Hematopoietic multipotent progenitor cell treated with erythropoietin and hydrocortisone succinate and interleukin-3 and kit ligand, for 6 days (in vitro differentiated cells): ENCODE measurements around the gene AK1.
A peak's percentile ranks its signal among the peaks of the same experiment; 100 is the strongest.

ENCODE experiments used
- DNase-seq: peaks from one replicate; pipeline ENCODE4 v3.0.0-alpha.2; 2015

Gene AK1

DNA sequence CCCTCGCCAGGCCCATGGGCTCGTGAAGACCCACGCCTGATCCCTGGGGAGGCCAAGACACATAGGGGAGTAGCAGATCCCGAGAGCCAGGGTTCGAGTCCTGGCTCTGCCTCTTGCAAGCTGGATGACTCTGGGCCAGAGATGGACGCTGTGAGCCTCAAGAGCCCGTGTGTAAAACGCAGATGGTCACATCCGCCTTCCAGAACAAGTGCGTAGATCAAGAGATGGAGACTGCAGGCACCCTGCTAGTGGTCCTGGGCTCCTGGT lies 31.1 kb upstream of the AK1 start:
- no peak for DNase-seq

DNA sequence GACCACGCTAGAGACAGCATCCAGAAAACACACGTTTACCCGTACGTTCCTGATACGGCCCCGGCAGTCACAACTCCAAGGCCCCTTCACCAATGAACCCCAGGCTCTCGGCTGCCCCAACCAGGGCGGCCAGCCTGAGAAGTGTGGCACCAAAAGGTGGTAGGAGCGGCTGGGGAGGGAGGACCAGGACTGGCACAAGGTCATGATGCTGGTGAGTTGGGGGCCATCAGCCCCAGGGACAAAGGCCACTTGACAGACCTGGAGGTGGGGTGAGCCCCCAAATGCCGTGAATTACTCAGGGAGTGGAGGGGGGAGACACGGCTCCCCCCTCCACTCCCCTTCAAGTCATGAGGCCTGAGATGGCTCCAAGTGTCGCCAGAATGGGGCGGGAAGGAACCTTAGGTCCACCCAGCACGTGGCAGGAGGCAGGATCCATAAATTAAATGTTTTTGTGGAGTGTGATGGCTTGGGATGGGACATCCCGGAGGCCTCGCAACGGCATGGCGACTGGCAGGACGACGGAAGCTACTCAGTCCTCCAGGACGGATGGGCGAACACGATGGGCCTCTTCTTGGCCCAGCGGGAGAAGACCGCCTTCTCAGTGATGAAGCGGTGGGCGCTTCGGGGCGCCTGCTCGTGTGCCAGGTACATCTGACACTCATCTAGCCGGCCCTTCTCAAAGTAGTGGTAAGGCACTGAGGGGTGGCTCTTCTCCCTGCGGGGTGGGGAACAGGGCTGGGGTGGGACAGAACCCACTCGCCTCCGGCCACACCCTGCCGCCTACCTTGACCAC lies 30.6 kb upstream of the AK1 start:
- no peak for DNase-seq

DNA sequence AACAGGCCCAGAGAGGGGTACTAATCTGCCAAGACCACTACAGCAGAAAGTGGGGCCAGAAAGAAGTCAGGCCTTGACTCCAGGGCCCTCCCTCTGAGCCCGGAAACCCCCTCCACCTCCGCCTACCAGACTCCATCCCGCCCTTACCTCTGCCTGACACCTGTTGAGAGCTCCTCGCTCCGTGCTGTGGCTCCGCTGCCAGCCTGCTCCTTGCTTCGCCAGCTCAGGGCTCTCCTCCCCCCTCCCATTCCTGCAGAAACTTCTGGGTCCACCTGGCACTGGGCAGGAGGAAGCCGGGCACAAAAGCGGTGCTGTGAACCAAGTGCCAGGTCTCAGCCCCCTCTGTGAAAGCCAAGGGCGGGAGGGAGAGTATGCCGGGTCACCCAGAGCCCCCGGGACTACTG lies 28.3 kb upstream of the AK1 start:
- no peak for DNase-seq

DNA sequence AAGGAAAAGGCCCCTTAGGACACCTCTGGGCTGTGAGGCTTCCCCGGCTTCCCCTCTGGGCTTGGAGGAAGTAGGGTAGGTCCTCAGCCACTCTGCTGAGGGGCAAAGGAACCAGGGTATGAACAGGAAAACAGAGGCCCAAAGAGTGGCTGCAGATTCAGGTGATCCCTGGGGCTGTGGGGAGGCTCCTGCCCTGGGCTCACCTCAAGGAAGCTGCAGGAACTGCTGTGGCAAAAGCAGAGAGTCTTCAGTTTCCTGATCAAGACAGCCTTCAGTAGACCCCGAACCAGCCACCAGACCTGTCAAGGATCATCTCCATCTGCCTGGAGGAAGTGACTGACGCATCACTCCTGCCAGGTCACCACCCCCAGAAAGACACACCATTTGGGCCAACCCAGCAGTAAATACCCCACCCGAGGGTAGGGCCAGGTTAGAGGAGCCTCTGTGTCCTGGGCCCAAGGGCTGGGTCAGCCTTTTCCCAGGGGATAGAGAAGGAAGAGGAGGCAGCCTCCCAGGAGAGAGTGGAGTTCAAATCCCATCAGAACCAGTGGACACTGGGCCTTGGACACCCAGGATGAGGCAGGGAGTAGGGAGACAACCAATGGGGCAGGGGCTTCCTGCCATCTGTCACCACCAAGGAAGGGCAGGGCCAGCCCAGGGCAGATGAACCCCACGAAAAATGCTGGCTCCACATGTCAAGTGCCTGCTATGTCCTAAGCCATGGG lies 27.7 kb upstream of the AK1 start:
- peak; percentile 52 for DNase-seq

DNA sequence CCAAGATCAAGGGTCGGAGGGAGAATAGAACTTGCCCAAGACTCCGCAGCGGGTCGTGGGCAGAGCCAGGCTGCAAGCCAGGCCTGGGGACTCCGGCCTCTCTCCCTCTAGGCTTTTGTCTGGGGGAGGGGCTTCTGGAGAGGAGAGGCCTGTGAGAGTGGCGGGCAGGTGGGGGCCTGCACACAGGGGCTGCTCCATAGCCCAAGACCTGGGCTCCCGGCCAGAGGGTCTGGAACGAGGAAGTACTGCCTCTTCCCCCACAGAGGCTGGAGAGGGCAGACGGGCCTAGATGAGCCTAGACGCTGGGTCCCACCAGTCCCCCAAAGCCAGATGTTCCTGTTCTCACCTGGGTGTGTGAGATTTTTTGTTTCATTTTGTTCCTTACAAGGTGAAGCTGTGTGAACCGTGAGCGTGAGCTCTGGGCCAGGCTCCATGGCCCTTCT lies 27.1 kb upstream of the AK1 start:
- peak; percentile 62 for DNase-seq

DNA sequence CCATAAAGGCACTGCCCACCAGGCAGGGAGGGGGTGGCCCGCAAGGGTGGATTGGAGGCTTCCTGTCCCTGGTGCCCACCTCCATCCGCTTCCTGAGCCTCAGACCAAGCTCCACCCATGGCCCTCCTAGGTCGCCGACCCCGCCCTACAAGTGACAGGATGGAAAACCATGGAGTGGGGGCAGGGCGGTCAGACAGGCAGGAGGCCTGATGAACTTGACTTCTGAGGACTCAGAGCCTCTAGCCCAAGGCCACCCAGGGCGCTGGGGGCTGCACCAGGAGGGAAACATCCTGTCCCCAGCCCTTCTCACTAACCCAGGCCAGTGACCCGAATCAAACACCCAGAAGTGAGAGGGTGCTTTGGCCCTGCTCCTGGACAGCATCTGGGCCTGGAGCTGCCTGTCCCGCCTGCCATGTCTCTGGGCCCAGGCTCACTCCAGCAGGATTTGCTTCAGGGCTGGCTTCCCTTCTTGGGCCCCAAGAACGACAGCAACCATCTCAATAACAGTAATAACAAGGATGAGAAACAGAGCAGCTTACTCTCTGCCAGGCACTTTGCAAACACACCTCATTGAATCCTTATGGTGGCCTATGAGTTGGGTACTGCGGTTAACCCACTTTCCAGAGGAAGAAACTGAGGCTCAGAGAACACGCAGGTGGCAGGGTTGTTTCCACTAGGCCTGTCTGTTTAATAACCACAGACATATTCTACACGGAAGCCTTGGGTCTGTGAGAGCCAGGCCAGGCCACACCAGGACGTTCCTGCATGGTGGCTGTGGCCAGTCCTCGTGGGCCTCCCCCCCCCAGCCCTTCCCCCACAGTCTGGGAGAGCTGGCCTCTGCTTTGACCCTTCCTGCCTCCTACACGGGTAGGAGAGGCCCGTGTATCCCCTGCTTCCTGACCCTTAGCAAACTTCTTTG lies 26.3 kb upstream of the AK1 start:
- DNase-seq = peak; percentile 97

DNA sequence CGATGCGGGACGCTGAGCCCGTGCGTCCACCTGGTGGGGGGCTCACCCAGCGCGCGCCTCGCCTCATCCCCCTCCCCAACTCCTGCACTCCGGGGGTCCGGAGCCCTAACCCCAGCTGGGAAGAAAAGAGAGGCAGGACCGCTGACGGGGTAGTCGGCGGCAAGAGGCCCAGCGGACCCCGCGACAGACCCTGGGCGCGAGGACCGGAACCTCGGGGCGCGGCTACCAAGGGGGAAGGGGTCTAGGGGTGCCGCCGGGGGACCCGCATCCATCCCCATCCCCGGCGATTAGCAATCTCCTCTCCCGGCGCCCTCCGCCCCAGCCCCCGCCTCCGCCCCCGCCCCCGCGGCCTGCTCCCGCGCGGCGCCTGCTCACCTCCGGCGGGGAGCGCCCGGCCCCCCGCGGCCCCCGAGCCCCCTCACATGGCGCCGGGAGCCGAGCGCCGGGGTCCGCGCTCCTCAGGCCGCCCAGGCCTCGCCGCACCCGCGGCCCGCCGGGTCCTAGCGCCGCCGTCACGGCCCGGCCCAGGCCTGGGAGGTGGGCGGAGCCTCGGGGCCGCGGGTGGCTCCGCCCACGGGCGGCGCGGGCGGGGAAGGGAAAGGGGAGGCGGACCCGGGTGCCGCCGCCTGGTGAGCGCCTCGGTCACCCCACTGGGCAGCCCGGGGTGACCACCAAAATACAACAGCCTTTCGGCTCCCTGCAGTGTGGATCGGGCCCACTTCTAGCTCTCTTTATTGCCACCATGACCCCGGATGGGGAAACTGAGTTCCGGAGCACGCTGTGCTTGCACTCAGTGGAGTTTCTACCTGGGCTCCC lies 21.9 kb upstream of the AK1 start, which contains the start of gene ST6GALNAC6:
ST6GALNAC6 (minus strand) TSS at position 476 of the 816 bp plus-strand sequence. CDS start 1,622 bp downstream, outside the sequence.
- DNase-seq = peak; percentile 85

DNA sequence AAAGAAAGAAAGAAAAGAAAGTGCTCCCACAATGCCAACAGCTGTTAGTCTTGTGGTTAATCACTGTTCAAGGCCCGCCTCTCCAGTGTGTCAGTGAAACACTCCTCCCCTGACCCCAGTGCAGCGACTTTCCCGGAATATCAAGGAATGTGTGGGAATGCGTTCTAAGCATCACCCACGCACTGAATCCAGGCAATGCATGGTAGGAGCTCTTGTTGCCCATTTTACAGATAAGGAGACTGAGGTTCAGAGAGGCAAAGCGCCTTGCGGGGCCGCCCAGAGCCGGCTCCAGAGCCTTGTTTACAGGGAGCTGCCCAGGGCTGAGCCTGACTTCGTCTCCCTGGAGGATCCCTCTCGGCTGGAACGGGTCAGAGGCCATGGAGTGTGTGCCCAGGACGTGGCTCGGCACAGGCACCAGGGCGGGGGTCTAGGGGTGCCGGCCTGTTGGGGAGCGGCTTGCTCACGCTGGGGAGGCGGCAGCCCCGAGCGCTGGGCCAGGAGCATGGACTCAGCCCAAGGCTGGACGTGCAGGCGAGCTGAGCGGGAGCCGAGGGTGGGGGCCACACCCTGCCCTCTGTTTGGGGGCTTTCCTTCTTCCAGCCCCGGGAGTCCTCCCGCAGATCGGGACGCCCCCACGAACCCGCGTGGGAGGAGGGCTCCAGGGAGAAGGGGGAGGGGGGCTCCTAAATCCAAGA lies 21.1 kb upstream of the AK1 start:
- DNase-seq = no peak

DNA sequence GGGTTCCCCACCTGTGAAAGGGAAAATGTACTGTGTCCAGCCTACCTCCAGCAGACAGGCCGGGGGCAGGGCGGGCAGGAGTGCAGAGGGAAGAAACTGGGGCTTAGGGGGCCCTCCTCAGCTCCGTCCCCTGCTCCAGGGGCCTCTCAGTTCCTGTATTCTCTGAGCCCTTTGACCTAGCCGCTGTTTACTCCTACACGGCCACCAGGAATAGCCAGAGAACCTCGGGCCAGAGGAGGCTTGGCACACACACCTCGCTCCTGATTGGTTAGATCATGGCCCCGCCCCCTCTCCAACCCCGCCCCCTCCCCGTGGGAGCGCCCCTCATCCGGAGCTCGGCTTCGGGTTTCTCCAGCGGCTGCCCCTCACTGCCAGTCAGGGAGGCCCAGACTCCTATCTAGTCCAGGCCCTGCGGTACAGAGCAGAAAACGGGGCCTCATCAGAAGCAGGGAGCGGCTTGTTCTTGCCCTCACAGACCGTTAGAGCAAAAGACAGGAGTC lies 19.8 kb upstream of the AK1 start:
- peak; percentile 91 for DNase-seq

DNA sequence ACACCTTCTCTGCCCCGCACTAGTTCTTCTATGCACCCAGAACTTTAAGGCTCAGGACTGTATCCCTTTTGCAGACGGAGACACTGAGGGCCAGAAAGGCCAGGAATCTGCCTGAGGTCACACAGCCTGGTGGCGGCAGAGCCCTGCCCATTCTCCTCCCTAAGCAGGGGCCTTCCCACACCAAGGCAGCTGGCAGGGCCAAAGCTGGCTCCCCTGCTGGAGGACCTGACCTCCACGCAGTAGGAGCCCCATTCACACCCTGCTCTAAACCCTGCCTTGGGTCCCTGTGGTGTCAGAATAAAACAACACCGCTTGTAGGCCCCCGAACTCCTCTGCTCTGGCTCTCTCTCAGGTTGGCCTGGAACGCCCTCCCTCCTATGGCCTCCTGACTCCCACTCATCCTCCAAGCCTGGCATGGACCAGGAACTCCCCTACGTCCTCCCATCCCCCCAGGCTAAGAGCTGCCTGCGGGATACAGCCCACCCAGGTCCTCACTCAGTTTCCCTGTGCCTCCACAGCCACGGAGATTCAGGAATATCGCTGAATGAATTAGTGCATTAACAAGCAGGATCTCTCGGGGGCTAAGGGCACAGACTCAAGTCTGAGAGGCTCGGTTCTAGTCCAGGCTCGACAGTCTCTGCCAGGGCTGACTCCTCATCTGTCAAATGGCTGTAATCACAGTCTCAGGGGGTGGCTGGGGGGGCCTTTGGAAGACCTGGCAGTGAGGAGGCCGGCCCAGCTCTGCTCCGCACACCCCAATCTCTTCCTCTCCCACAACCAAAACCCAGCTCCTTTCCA lies 19.1 kb upstream of the AK1 start:
- DNase-seq = no peak

DNA sequence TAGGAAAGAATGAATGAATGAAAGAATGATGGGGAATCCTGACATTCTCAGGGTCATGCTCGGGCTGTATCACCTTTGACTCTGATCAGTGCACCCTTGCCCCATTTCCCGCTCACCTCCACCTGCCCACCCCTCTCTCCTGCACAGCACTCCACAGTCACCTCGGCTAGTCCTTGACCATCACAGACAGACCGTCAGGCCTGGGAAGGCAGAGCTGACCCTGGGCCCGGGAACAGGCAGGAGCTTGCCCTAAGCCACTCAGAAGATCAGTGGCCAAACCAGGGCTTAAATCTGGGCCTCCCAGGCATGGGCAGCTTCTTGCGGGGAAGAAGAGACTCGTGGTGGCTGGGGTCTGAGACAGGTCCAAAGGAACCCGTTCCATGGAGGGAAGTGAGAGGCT lies 18.3 kb upstream of the AK1 start:
- DNase-seq = no peak

DNA sequence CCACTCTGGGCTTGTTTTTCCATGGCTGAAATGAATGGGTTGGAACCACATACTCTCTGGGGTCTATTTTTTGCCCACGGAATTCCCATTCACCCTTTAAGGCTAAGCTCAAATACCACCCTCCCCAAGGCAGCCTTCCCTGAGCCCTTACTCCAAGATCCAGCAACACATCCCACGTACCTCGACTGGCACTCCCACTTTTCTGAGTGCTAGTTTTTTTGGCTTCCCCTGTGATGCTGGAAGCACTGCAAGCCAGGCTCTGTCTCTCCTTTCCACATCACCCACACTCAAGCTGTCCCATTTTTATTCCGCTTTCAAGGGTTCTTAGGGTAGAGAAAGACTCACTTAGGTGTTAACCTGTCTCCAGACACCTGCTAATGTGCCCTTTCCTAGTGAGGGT lies 15.9 kb upstream of the AK1 start:
- no peak for DNase-seq

DNA sequence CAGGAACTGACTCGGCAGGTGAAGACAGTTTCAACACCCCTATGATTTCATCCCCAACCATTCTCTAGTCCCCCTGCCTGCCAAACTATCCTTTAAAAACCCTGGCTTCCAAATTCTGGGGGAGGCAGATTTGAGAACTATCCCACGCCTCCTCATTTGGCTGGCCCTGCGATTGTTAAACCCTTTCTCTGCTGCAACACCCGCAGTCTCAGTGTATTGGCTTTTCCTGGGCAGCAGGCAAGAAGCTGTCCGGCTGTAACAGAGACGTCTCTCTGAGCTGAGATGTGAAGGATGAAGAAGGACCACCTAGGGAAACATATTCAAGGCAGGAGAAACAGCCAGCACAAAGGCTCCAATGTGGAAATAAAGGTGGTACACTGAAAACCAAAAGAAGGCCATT lies 15.4 kb upstream of the AK1 start:
- DNase-seq = no peak

DNA sequence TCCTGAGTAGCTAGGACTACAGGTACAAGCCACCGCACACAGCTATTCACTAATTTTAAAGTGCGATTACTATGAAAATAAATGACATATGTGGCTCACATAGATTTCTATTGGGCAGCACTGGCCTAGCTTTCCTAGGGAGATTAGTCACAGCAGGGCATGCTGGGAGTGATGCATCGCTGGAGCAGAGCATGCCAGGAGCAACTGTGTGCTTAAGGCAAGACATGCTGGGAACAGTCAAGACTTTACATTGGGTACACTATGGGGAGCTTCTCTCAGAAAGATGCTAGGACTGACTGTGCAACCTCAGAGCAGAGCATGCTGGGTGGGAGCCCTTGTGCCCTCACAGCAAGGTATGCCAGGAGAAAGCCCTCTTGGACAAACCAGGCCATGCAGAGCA lies 12.6 kb upstream of the AK1 start:
- DNase-seq = no peak

DNA sequence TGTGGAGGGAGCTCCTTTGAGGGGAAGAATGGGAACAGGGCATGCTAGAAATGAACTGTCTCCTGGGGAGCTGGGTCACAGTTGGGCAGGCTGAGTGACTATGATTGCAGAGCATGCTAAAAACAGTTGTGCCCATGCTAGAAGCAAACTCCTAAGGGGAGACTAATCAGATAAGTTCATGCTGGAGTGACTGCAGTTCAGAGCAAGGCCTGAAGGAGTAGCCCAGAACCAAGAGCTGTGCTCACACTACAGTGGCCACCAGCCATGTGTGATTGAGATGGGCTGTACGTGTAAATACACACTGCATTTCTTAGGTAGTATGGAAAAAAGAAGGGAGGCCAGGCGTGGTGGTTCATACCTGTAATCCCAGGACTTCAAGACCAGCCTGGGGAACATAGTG lies 10.3 kb upstream of the AK1 start:
- peak; percentile 87 for DNase-seq

DNA sequence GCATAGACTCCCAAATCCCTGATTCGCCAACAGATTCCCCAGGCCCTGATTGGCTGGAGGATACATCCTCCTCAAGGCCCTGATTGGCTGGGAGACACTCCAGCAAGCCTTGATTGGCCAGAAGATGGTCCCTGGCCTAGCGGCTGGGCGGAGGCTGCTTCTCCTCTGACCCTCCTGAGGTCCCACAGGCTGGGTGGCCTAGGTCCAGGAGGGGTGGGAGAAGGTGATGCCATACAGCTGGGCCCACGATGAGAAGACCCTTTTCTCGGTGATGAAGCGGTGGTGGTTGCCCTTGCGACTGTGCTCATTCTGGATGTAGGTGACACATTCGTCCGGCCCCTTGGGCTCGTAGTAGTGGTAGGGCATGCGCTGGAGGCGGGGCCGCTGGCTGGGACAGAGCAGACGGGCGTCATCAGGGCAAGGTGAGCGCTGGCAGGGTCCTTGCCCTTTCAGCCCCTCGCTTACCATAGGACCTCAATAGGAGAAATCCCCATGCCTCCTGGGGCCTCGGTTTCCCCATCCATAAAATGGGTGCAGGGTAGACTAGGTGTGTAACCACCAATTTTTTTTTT lies 9.0 kb upstream of the AK1 start:
- no peak for DNase-seq

DNA sequence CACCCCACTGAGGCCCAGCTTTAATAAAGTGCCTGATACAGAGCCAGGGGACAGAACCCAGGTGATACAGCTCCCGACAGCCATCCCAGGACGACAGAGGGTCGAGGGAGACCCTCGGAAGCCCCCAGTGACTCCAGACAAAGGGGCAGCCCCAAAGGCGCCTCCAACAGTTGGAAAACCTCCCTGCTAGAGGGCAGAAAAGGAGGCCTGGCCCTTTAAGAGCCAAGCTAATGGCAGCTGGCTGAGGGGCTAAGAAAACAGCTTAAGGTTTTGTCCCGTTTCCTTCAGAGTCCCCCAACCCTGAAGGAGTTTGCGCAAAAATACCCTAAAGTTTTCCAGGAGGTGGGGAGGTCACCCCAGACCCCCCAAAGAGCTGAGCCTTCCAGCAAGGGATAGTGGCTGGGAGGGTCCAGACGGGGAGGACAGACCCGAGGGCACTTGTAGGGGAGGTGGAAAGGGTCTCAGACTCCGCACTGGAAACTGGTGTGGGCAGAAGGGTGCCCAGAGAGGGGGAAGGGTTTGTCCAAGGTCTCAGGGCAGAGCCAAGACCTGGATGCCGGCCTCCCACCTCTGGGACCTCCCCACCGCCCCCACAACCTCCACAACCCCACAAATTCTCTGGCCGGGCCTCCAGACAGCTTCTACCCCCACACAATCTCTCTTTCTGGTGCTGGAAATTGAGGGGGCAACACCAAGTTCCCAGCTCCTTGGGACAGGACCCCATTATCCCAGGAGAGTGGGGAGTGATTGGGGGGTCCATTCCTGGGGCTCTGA lies 8.2 kb upstream of the AK1 start:
- DNase-seq = no peak

DNA sequence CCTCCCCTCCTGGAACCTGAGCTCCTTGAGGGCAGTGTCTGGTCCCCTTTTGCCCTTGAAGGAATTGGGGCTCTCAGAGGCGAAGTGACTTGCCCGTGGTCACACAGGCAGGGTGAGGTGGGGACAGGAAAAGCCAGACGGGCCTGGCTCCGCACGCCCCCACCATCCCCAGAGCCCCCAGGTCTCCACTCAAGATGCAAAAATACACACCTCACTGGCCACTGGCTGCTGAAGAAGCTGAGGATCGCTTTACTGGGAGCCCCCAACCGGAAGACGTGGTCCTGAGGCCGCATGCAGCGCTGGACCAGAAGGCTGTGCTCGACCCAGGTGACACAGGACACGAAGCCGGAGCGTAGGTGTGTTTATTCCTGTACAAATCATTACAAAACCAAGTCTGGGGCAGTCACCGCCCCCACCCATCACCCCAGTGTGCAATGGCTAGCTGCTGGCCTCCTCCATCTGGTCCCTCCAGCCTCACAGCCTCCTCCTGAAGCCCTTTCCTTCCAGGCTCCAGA lies 7.6 kb upstream of the AK1 start:
- no peak for DNase-seq

DNA sequence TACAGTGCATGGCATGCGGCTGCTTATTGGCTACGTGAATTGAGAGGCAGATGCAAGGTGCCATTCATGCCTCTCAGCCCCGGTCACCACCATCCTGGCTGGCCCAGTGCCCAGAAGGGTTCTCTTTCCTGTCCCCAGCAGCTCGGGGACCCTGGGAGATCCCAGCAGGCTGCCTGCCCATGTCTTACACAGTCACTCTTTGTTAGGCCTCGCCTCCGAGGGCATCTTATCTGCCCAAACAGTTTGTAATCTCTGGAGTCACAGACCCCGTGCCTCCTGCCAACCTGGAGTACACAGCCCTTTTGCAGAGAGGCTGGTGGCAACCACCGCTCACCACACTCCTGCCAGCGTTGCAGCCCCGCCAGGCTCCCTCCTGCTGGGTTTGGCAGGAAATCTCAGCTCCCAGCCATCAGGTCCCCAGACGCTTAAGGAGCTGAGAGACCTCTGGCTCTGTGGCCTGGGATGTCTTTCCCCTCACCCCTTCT lies 7.0 kb upstream of the AK1 start:
- peak; percentile 98 for DNase-seq
